Fibroblast of pulmonary artery (primary cell): ENCODE measurements around the gene CERK.
"Not testable (repeated sequence)": the region's sequence is repeated elsewhere in the genome, so short reads cannot be mapped to it uniquely, and the experiment has no call there.

Source experiments
- DNase-seq: peaks from one replicate; pipeline ENCODE4 v3.0.0-alpha.2; 2010; ENCODE audit warnings: low read depth
- H3K4me3 ChIP-seq: replicated peaks from 2 replicates; pipeline ENCODE4 v1.5.1; 2011; ENCODE audit warnings: low read depth, mild to moderate bottlenecking, control low read depth, low read length, moderate library complexity
- TF ChIP-seq, protein P1 (sequence below): IDR thresholded peaks from 2 replicates; pipeline ENCODE4 v1.5.1; 2011; ENCODE audit warnings: mild to moderate bottlenecking, control low read depth, low read length, inconsistent platforms; ENCODE audit errors: missing control alignments

The CERK gene

DNA sequence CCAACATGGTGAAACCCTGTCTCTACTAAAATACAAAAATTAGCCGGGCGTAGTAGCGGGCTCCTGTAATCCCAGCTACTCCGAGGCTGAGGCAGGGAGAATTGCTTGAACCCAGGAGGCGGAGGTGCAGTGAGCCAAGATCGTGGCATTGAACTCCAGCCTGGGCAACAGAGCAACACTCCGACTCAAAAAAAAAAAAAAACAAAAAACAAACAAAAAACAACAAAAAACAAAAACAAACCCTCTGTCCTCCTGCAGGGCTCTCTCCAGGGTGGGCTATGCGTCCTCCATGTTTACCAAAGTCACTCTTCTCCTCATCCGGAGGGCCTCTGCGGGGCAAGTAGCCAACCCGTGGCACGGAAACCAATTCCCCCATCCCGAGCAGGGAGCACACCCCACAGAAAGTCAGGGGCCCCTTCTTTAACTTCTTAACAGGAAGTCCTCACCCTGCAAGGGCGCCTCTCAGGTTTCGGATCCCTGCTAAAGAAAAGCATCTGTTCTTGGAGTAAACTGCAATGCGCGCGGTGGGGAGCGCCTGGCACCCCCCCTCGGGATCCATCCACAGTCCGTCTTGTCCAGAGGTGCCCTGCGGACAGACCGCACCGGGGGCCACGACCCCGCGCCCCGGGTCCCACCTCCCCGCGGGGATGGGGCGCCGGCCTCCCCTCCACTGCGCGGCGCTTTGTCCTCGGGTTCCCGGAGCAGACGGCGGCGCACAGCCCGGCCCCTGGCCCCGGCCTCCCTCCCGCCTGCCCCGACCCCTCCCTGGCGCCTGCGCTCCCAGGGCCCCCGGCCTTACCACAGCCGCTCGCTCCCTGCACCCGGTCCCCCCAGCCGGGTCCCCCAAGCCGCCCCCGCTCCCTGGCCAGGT, 712 bp downstream of the CERK start:
- peak overlapping the region; percentile 74 for H3K4me3 ChIP-seq
- DNase-seq = peak; percentile 29
- TF ChIP-seq, protein P1, sequence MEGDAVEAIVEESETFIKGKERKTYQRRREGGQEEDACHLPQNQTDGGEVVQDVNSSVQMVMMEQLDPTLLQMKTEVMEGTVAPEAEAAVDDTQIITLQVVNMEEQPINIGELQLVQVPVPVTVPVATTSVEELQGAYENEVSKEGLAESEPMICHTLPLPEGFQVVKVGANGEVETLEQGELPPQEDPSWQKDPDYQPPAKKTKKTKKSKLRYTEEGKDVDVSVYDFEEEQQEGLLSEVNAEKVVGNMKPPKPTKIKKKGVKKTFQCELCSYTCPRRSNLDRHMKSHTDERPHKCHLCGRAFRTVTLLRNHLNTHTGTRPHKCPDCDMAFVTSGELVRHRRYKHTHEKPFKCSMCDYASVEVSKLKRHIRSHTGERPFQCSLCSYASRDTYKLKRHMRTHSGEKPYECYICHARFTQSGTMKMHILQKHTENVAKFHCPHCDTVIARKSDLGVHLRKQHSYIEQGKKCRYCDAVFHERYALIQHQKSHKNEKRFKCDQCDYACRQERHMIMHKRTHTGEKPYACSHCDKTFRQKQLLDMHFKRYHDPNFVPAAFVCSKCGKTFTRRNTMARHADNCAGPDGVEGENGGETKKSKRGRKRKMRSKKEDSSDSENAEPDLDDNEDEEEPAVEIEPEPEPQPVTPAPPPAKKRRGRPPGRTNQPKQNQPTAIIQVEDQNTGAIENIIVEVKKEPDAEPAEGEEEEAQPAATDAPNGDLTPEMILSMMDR = no peak

DNA sequence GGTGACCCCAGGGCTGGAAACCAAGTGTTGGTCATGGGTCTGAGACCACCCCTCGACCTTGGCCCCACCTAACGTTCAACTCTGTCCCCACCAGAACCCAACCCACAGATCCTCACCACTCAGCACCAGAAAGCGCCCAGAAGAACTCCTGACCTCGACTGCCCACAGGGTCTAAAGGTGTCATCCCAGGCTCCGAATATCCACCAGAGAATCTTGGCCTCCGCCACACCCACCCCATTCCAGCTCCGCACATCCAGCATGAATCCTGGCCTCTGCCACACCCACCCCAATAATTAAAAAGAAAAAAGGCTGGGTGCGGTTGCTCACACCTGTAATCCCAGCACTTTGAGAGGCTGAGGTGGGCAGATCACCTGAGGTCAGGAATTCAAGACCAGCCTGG, 1.3 kb downstream of the CERK start:
- TF ChIP-seq, protein P1 = no peak
- peak overlapping the region; percentile 74 for H3K4me3 ChIP-seq
- no peak for DNase-seq

DNA sequence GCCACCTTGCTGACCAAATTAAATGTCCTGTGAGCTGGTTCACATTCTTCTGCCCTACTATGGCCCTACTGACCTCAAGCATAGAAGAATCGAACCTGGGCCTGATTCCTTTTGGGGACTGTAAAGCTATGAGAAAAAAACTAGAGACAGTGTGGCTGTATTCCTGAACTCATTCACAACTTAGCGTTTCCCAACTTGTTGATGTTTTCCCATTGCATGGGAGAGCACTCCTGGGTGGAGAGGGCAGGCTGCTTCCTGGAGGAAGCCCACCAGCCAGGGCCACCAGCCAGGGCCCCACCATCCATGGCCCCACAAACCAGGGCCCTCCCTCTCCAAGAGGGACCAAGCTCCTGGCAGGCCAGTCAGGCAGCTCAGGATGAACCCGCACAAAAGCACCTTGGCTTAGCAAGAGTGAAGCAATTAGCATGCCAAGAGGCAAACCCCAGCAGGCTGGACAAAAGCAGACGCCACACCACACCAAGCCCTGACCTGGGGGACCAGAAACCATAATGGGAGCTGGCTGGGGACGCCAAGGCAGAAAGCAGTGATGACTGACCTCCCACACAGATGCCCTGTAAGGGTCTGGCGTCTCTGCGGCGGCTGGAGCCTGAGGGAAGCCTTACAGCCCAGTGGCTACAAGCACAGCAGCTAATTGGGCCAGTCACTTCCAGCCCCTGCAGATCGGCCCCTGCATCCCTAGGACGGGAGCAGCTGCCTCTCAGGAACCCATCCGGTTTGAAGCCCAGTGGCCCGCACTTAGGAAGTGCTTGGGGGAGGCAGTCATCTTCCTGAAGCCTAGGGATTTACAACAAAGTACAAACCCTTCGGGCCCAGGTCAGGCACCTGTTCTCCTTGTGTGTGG, 2.1 kb downstream of the CERK start:
- peak overlapping the region; percentile 74 for H3K4me3 ChIP-seq
- TF ChIP-seq, protein P1 = no peak
- peak; percentile 36 for DNase-seq

DNA sequence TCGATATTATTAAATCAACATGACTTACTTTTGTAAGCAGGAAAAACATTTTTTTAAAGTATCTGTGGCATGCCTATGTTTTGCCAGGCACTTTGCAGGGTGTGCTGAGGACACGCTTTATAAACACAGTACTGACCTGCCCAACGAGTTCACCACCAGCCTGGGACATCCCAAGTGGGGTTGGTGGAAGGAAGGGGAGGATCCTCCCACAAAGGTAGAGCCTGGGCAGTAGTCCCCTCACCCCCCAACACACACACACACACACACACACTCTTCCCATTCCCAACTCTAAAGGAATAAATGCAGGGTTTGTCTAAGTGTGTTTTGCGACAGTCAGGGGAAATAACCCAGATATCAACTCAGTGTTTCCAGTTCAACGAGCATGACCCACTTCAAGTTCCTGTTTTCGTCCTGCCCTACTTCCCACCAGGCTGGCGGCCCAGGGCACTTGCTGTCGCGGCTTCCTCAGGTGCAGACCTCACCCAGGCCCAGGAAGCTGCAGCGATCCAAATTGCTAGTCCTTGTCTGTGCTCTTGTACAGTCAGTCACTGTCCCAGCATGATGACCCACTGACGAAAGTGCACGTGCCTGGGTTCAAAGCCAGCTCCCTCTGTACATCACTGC, 3.1 kb downstream of the CERK start:
- TF ChIP-seq, protein P1 = no peak
- DNase-seq = no peak
- H3K4me3 ChIP-seq = no peak overlapping the region

DNA sequence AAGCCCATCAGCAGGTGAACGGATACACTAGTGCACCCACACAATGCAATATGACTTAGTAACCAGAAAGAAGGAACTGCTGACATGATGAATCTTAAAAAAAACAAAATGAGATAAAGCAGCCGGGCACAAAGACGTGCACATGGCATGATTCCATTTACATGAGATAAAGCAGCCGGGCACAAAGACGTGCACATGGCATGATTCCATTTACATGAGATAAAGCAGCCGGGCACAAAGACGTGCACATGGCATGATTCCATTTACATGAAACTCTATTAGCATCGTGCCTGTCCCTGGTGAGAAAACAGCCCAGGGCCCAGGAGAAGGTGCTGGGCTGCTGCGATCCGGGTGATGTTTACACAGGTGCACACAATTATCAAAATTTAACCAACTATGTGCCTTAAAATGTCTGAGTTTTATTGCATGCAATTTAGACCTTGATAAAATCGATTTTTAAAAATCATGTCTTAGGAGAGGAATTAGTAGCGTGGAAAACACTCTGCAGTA, 3.8 kb downstream of the CERK start:
- peak; percentile 30 for DNase-seq
- H3K4me3 ChIP-seq = not testable (repeated sequence)

DNA sequence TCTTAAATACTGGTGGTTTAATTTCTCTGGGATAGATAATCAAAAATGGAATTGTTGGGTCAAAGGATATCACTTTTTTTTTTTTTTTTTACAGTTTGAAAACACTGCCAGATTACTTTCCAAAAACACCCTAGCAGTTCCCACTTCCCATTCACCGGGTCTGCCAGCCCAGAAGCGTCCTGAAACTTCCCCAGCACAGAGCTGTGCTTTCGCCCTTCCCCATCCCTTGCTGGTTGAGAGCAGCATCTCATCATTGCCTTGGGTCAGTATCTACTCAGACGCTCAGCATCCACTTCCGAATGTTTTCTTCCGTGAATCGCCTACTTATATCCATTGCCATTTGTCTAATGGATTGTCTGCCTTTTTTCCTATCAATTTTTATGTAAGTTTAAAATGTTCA, 5.5 kb downstream of the CERK start:
- no peak for DNase-seq
- TF ChIP-seq, protein P1 = no peak

DNA sequence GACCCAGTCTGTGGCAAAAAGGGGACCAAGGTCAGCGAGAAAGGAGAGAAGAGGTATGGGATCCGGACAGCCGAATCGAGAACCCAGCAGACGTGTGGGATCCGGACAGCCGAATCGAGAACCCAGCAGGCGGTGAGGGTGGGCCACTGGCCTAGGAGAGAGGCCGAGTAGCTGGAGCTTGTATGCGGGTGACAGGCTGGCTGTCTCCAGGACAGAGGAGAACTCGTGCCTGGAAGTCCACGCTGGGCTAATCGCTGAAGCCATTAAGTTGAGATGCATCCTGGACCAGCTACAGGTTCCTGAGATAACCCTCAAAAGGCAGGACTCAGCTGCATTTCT, 6.0 kb downstream of the CERK start:
- no peak overlapping the region for H3K4me3 ChIP-seq
- TF ChIP-seq, protein P1 = no peak
- no peak for DNase-seq

More for the DNA sequence above, 5.5 kb downstream of the CERK start:
- H3K4me3 ChIP-seq = no peak overlapping the region
